ENCODE measurements around the gene TGFBR2.

DNA sequence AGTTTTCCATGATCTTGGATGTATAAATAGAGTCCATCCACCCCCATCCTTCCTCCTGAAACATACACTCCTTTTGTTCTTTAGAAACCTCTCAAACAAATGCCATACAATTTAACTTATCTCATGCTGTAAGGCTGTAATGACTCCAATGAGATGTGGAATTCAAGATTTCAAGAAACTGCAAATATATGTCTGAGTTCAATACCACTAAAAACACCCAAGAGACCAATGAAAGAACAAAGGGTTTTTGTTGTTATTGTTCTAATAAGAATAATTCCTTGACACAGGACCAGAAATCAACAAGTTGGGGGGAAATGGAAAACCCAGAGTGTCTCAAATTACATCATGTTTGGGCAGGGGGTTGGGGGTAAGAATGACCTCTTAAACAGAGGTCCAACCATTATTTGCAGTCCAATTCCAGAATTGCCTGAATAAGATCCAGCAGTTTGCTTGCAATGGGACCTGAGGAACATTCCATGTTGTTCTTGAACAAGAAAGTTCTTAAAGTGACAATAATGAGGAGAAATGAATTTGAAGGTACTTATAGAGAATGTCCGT lies 48.6 kb upstream of the TGFBR2 start:
- TF ChIP-seq POLR2A (IDR thresholded peaks at IDR 0.05): no peak
- TF ChIP-seq, protein P1, sequence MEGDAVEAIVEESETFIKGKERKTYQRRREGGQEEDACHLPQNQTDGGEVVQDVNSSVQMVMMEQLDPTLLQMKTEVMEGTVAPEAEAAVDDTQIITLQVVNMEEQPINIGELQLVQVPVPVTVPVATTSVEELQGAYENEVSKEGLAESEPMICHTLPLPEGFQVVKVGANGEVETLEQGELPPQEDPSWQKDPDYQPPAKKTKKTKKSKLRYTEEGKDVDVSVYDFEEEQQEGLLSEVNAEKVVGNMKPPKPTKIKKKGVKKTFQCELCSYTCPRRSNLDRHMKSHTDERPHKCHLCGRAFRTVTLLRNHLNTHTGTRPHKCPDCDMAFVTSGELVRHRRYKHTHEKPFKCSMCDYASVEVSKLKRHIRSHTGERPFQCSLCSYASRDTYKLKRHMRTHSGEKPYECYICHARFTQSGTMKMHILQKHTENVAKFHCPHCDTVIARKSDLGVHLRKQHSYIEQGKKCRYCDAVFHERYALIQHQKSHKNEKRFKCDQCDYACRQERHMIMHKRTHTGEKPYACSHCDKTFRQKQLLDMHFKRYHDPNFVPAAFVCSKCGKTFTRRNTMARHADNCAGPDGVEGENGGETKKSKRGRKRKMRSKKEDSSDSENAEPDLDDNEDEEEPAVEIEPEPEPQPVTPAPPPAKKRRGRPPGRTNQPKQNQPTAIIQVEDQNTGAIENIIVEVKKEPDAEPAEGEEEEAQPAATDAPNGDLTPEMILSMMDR (IDR thresholded peaks at IDR 0.05): no peak
